WTC11 (cell line): ENCODE measurements around the gene ERC1.

Experiments
- CTCF ChIP-seq: fragments of 200-600 bp; IDR thresholded peaks from 2 replicates; pipeline ENCODE4 v1.8.0; 2022; ENCODE audit warnings: antibody characterized with exemption
- MAX ChIP-seq: sonication (generic); formaldehyde crosslinking; IDR thresholded peaks from 2 replicates; pipeline ENCODE4 v1.8.0; 2022; ENCODE audit warnings: mild to moderate bottlenecking, missing genetic modification reagents
- NR3C1 ChIP-seq: sonication (generic); formaldehyde crosslinking; conservative IDR thresholded peaks from 2 replicates; pipeline ENCODE4 v1.8.1; 2023; ENCODE audit warnings: low read depth, mild to moderate bottlenecking, missing genetic modification reagents
- TF ChIP-seq, protein P1 (sequence below): sonication (generic); formaldehyde crosslinking; IDR thresholded peaks from 2 replicates; pipeline ENCODE4 v1.8.1; 2023; ENCODE audit warnings: mild to moderate bottlenecking, missing genetic modification reagents, moderate library complexity

DNA sequence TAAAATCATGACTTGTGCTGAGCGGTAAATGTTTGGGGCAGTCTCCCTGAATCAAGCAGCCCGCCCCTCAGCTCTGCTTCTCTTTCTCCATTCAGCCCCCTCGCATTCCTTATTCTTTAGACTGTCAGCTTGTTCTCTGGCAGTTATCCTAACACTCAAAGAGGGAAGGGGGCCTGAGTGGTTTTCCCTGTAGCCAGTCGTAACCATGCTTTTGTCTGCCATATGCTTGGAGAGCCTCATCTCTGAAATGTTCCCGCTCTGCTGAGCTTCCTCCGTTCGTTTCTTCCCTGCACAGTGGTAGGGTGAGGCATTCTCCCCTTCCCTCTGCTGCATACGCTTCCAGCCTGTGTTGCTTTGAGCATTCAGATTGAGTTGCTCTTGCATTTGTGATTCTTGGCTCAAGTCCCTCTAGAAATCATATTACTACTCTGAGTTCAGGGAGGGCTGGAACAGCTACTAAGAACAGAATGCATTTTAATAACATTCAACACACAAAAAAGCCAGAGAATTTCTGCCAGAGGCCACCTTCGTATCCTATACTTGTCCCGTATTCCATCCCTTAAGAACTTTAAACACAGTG, 483.6 kb downstream of the ERC1 start:
- no peak for TF ChIP-seq CTCF
- TF ChIP-seq MAX = peak; percentile 52; the same call in 1 of the 2 replicates
- TF ChIP-seq NR3C1 = no peak
- TF ChIP-seq, protein P1, sequence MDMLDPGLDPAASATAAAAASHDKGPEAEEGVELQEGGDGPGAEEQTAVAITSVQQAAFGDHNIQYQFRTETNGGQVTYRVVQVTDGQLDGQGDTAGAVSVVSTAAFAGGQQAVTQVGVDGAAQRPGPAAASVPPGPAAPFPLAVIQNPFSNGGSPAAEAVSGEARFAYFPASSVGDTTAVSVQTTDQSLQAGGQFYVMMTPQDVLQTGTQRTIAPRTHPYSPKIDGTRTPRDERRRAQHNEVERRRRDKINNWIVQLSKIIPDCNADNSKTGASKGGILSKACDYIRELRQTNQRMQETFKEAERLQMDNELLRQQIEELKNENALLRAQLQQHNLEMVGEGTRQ (CRISPR knock-in tag) = no peak
